Right lobe of liver (tissue), 6 donors: Measurements from ENCODE around the gene PKD2L1. TPM values are rescaled to one million over a fixed set of nuclear protein-coding genes. Genes with fewer than 3 reads are reported as not detected.

ENCODE experiments used
- ATAC-seq, 4 donors: fragments of 200-7000 bp; cut with Tn5 transposase; one replicate each; pipeline ENCODE4 v1.9.1; 2020; ENCODE audit warnings: mild to moderate bottlenecking in 4 of 4, moderate library complexity in 4 of 4
- DNase-seq, 3 donors: peaks; one replicate each; pipeline ENCODE4 v3.0.0-alpha.2; 2020
- H3K27ac ChIP-seq, 3 donors: fragments of 200-600 bp; one replicate each; pipeline ENCODE4 v1.8.0; 2022
- H3K27me3 ChIP-seq, 2 donors: fragments of 200-600 bp; one replicate each; pipeline ENCODE4 v1.8.0; 2022
- H3K36me3 ChIP-seq, 4 donors: fragments of 200-600 bp; sonication (generic) in 1 of 4; one replicate each; pipeline versions ENCODE4 v1.5.1 to v1.8.0; 2017 to 2022; ENCODE audit warnings: control low read depth in 1 of 4
- H3K4me1 ChIP-seq, 4 donors: fragments of 200-600 bp; sonication (generic) in 1 of 4; one replicate each; pipeline versions ENCODE4 v1.5.1 to v1.8.0; 2017 to 2022; ENCODE audit warnings: control low read depth in 1 of 4
- H3K4me3 ChIP-seq, 3 donors: fragments of 200-600 bp; one replicate each; pipeline ENCODE4 v1.8.0; 2022
- H3K9me3 ChIP-seq, 4 donors: fragments of 200-600 bp; sonication (generic) in 1 of 4; one replicate each; pipeline versions ENCODE4 v1.5.1 to v1.8.0; 2017 to 2022; ENCODE audit warnings: control low read depth in 1 of 4
- CTCF ChIP-seq, 4 donors: fragments of 200-600 bp in 3 of 4; fragments of 450-650 bp in 1 of 4; IDR thresholded peaks; one replicate each; pipeline versions ENCODE4 v1.5.1 to v1.8.0; 2016 to 2022; ENCODE audit warnings: antibody characterized with exemption in 4 of 4, mild to moderate bottlenecking in 2 of 4
- POLR2A ChIP-seq: fragments of 450-650 bp; IDR thresholded peaks from one replicate; pipeline ENCODE4 v1.6.1; 2017; ENCODE audit warnings: antibody characterized with exemption, mild to moderate bottlenecking
- WGBS: methylation state at CpG from one replicate; pipeline ENCODE4 v1.1.6; 2018; ENCODE audit warnings: low coverage, low lambda C conversion rate; ENCODE audit not compliant: insufficient coverage; ENCODE audit errors: missing lambda C conversion rate; 5-methylcytosine and 5-hydroxymethylcytosine counted together
- intact Hi-C, 2 donors: fragments of 100-400 bp; cut with DNase I; formaldehyde crosslinking; loops; one replicate each; pipeline versions ENCODE4 v1.11.2 to v1.14.1; 2022
- total RNA-seq, 6 experiments: library from RNA; depleted of rRNA in 2 of 6; stranded (reverse); fragments of >200 nt in 2 of 6; fragmentation: NEBNext Ultra II Directional in 3 of 6; extraction: Animal tissue kit (Norgen Biotek cat#: 25700) in 3 of 6; gene quantifications; one replicate each; pipeline versions ENCODE4 v1.1.0 to v1.2.4, GENCODE V29; 2016 to 2023
- donor health status: DM: no; HTN: yes; CAD: no.
- donor health status: DM: no; HTN: no; CAD: no.
- donor health status: DM: no; HTN: no; CAD: no.
- donor health status: DM: no; HTN: yes; CAD: no.
- donor health status: DM: no; HTN: yes; CAD: no.

The PKD2L1 gene
- total RNA-seq, 6 experiments from 2014 or later = 0.12 to 0.26 (median 0.22) TPM; not detected in 3

- H3K27me3 ChIP-seq = no peaks in the 10 kb centered on the region
- intact Hi-C loops = no loop called here
- no peak overlapping the region for H3K27ac ChIP-seq
- H3K9me3 ChIP-seq = no peaks in the 10 kb centered on the region
- DNase-seq (no peak), ATAC-seq (no peak)
- H3K4me1 ChIP-seq = peaks cover 0 to 40% (median 18%) of the 10 kb centered on the region in 4 donors
- WGBS = 30% methylated on average over 2 of the region's 3 CpGs
- TF ChIP-seq POLR2A = no peak
- no peak for TF ChIP-seq CTCF (IDR thresholded peaks at IDR 0.05)
- H3K36me3 ChIP-seq = peaks cover 0 to 30% (median 4%) of the 10 kb centered on the region in 4 donors
- H3K4me3 ChIP-seq = no peak overlapping the region
Observed at GRCh38 chr10:100349672-100350071, 19.6 kb upstream of the PKD2L1 start.

- TF ChIP-seq CTCF (IDR thresholded peaks at IDR 0.05) = no peak
- no peaks in the 10 kb centered on the region for H3K27me3 ChIP-seq
- H3K9me3 ChIP-seq = no peaks in the 10 kb centered on the region
- H3K27ac ChIP-seq = no peak overlapping the region
- intact Hi-C loops = no loop called here
- WGBS = 62% methylated on average over 4 of the region's 5 CpGs
- DNase-seq (no peak), ATAC-seq (peak in 3 of 4 donors; percentile 17 to 46 (median 25))
- peaks cover 0 to 40% (median 18%) of the 10 kb centered on the region in 4 donors for H3K4me1 ChIP-seq
- H3K4me3 ChIP-seq = peak overlapping the region in 2 of 3 donors; percentile 70 to 83
- peaks cover 0 to 24% (median 4%) of the 10 kb centered on the region in 4 donors for H3K36me3 ChIP-seq
Observed at GRCh38 chr10:100349087-100349486, 19.1 kb upstream of the PKD2L1 start.

GRCh38 chr10:100348389-100348927 is 18.4 kb upstream of the PKD2L1 start:
- no peak for ATAC-seq
- Histone ChIP-seq H3K27me3 (no peaks in the 10 kb centered on the region), H3K27ac (peak overlapping the region in 1 of 3 donors; percentile 73), H3K36me3 (peaks cover 0 to 19% (median 4%) of the 10 kb centered on the region in 4 donors), H3K4me1 (peaks cover 0 to 40% (median 18%) of the 10 kb centered on the region in 4 donors), H3K9me3 (no peaks in the 10 kb centered on the region), H3K4me3 (peak overlapping the region; percentile 66 to 83 (median 70))
- WGBS = 35% methylated on average over 3 of the region's 3 CpGs
- TF ChIP-seq POLR2A (no peak), CTCF (IDR thresholded peaks at IDR 0.05) (no peak)
- intact Hi-C loops = no loop called here
- no peak for DNase-seq

GRCh38 chr10:100347568-100348195 is 17.7 kb upstream of the PKD2L1 start:
- Histone ChIP-seq H3K9me3 (no peaks in the 10 kb centered on the region), H3K27ac (peak overlapping the region; percentile 36 to 83 (median 73)), H3K36me3 (peaks cover 0 to 12% (median 3%) of the 10 kb centered on the region in 4 donors), H3K4me3 (peak overlapping the region; percentile 66 to 83 (median 70)), H3K27me3 (no peaks in the 10 kb centered on the region), H3K4me1 (peaks cover 0 to 42% (median 18%) of the 10 kb centered on the region in 4 donors)
- intact Hi-C loops = no loop called here
- ATAC-seq = peak in 3 of 4 donors; percentile 2 to 36 (median 22)
- TF ChIP-seq POLR2A = no peak
- no peak for TF ChIP-seq CTCF (IDR thresholded peaks at IDR 0.05)
- 4% methylated on average over 25 of the region's 32 CpGs for WGBS
- no peak for DNase-seq
